Type B pancreatic cell (in vitro differentiated cells): Measurements from ENCODE around the gene PLPPR3. TPM values are rescaled to one million over a fixed set of nuclear protein-coding genes. Genes with fewer than 3 reads are reported as not detected.

ENCODE experiments used
- DNase-seq: peaks from one replicate; pipeline ENCODE4 v3.0.0; 2021; ENCODE audit warnings: mixed read lengths; ENCODE audit not compliant: unreplicated experiment; ENCODE audit errors: extremely low spot score
- H3K27ac Mint-ChIP-seq: 2 replicates; pipeline ENCODE4 v1.8.0; 2021; ENCODE audit warnings: mild to moderate bottlenecking, mixed read lengths
- H3K27me3 Mint-ChIP-seq: 2 replicates; pipeline ENCODE4 v1.8.0; 2021; ENCODE audit warnings: mixed read lengths
- H3K36me3 Mint-ChIP-seq: 2 replicates; pipeline ENCODE4 v1.8.0; 2021; ENCODE audit warnings: mixed read lengths
- H3K4me1 Mint-ChIP-seq: one replicate; pipeline ENCODE4 v1.8.0; 2021; ENCODE audit warnings: mixed read lengths; ENCODE audit not compliant: unreplicated experiment
- H3K4me3 Mint-ChIP-seq: 2 replicates; pipeline ENCODE4 v1.8.0; 2021; ENCODE audit warnings: mild to moderate bottlenecking, mixed read lengths
- H3K9me3 Mint-ChIP-seq: 2 replicates; pipeline ENCODE4 v1.8.0; 2021; ENCODE audit warnings: mixed read lengths
- CTCF ChIP-seq: fragments of 200-600 bp; sonication (generic); conservative IDR thresholded peaks from 2 replicates; pipeline ENCODE4 v1.5.0; 2021; ENCODE audit warnings: antibody characterized with exemption, mild to moderate bottlenecking
- total RNA-seq: library from RNA; stranded (reverse); gene quantifications from 2 replicates; pipeline ENCODE4 v1.2.1, GENCODE V29; 2021; ENCODE audit warnings: low replicate concordance

PLPPR3 gene
- total RNA-seq, 1 donor from 2014 or later: 29.2 TPM

GRCh38 chr19:806815-807421 is 14.8 kb downstream of the PLPPR3 start:
- Mint-ChIP-seq H3K27me3 (no peaks in the 10 kb centered on the region), H3K4me1 (peaks cover 18% of the 10 kb centered on the region), H3K36me3 (peaks cover 22% of the 10 kb centered on the region), H3K9me3 (no peaks in the 10 kb centered on the region), H3K4me3 (peak overlapping the region; percentile 40), H3K27ac (peak overlapping the region; percentile 76)
- peak; percentile 70 for DNase-seq
- TF ChIP-seq CTCF: no peak

GRCh38 chr19:805600-806550 is 15.9 kb downstream of the PLPPR3 start:
- Mint-ChIP-seq H3K27ac (no peak overlapping the region), H3K4me3 (no peak overlapping the region), H3K27me3 (no peaks in the 10 kb centered on the region), H3K9me3 (no peaks in the 10 kb centered on the region), H3K4me1 (peaks cover 18% of the 10 kb centered on the region), H3K36me3 (peaks cover 18% of the 10 kb centered on the region)
- no peak for TF ChIP-seq CTCF
- DNase-seq: peak; percentile 68

GRCh38 chr19:805166-805551 is 16.6 kb downstream of the PLPPR3 start:
- no peak overlapping the region for H3K27ac Mint-ChIP-seq
- TF ChIP-seq CTCF: no peak
- no peaks in the 10 kb centered on the region for H3K9me3 Mint-ChIP-seq
- DNase-seq: no peak
- no peaks in the 10 kb centered on the region for H3K27me3 Mint-ChIP-seq
- peaks cover 24% of the 10 kb centered on the region for H3K4me1 Mint-ChIP-seq
- peaks cover 22% of the 10 kb centered on the region for H3K36me3 Mint-ChIP-seq
- H3K4me3 Mint-ChIP-seq: no peak overlapping the region

GRCh38 chr19:804419-805165 is 17.2 kb downstream of the PLPPR3 start:
- no peak overlapping the region for H3K27ac Mint-ChIP-seq

More at GRCh38 chr19:804419-805165, 17.2 kb downstream of the PLPPR3 start:
- H3K36me3 Mint-ChIP-seq: peaks cover 23% of the 10 kb centered on the region
- TF ChIP-seq CTCF: no peak
- H3K4me1 Mint-ChIP-seq: peaks cover 30% of the 10 kb centered on the region
- H3K9me3 Mint-ChIP-seq: no peaks in the 10 kb centered on the region
- peaks cover 1% of the 10 kb centered on the region for H3K27me3 Mint-ChIP-seq
- H3K4me3 Mint-ChIP-seq: no peak overlapping the region
- no peak for DNase-seq
